NCI-H2029 (cell line): ENCODE data around the gene FAM53B.

Experiments used
- DNase-seq: peaks from one replicate; lab custom pipeline; 2025; lab: John Stamatoyannopoulos, UW

FAM53B gene

GRCh38 chr10:124663228-124663627 is 81.0 kb downstream of the FAM53B start:
- DNase-seq: no peak

- DNase-seq: no peak
Observed at GRCh38 chr10:124661660-124662180, 82.5 kb downstream of the FAM53B start.

- no peak for DNase-seq
Observed at GRCh38 chr10:124660404-124661125, 83.6 kb downstream of the FAM53B start.

- no peak for DNase-seq
Observed at GRCh38 chr10:124659380-124659779, 84.8 kb downstream of the FAM53B start.

- DNase-seq: no peak
Observed at GRCh38 chr10:124658591-124659242, 85.5 kb downstream of the FAM53B start.

- no peak for DNase-seq
Observed at GRCh38 chr10:124657806-124658205, 86.4 kb downstream of the FAM53B start.

- DNase-seq: no peak
Observed at GRCh38 chr10:124656541-124656940, 87.6 kb downstream of the FAM53B start.

GRCh38 chr10:124656113-124656490 is 88.1 kb downstream of the FAM53B start:
- no peak for DNase-seq

- no peak for DNase-seq
Observed at GRCh38 chr10:124655191-124656112, 88.7 kb downstream of the FAM53B start.

- no peak for DNase-seq
Observed at GRCh38 chr10:124654686-124655085, 89.5 kb downstream of the FAM53B start.

GRCh38 chr10:124653811-124654651 is 90.1 kb downstream of the FAM53B start:
- DNase-seq: peak; percentile 79

GRCh38 chr10:124653311-124653710 is 90.9 kb downstream of the FAM53B start:
- DNase-seq: no peak

GRCh38 chr10:124652701-124653100 is 91.5 kb downstream of the FAM53B start:
- no peak for DNase-seq

GRCh38 chr10:124652200-124652599 is 92.0 kb downstream of the FAM53B start:
- DNase-seq: no peak

GRCh38 chr10:124651402-124651891 is 92.7 kb downstream of the FAM53B start:
- DNase-seq: no peak

GRCh38 chr10:124650820-124651401 is 93.3 kb downstream of the FAM53B start:
- no peak for DNase-seq

- no peak for DNase-seq
Observed at GRCh38 chr10:124650263-124650662, 93.9 kb downstream of the FAM53B start.

- DNase-seq: no peak
Observed at GRCh38 chr10:124649214-124649613, 95.0 kb downstream of the FAM53B start.

GRCh38 chr10:124648738-124649137 is 95.4 kb downstream of the FAM53B start:
- peak; percentile 89 for DNase-seq

- DNase-seq: no peak
Observed at GRCh38 chr10:124648131-124648475, 96.1 kb downstream of the FAM53B start.
